Heart left ventricle (tissue), 16 donors: ENCODE measurements around the gene TASL. TPM values are rescaled to one million over a fixed set of nuclear protein-coding genes. Genes with fewer than 3 reads are reported as not detected.
"Not testable (repeated sequence)": the region's sequence is repeated elsewhere in the genome, so short reads cannot be mapped to it uniquely, and the experiment has no call there.

ENCODE experiments used
- ATAC-seq, 4 donors: fragments of 200-7000 bp; cut with Tn5 transposase; one replicate each; pipeline ENCODE4 v1.9.1; 2020 to 2022; ENCODE audit warnings: moderate library complexity in 4 of 4, mild to moderate bottlenecking in 3 of 4, moderate number of reproducible peaks in 1 of 4
- DNase-seq, 5 donors: peaks; one replicate each; pipeline ENCODE4 v3.0.0-alpha.2; 2020
- H3K27ac ChIP-seq, 12 donors: fragments of 200-600 bp; sonication (generic) in 4 of 12; one replicate each; pipeline versions ENCODE4 v1.5.0 to v1.8.0; 2016 to 2022; ENCODE audit warnings: mild to moderate bottlenecking in 2 of 12
- H3K27me3 ChIP-seq, 9 donors: fragments of 200-600 bp; sonication (generic) in 2 of 9; one replicate each; pipeline versions ENCODE4 v1.5.1 to v1.8.0; 2016 to 2022; ENCODE audit warnings: mild to moderate bottlenecking in 3 of 9
- H3K36me3 ChIP-seq, 9 donors: fragments of 200-600 bp; sonication (generic) in 2 of 9; one replicate each; pipeline versions ENCODE4 v1.5.0 to v1.8.0; 2018 to 2022; ENCODE audit warnings: mild to moderate bottlenecking in 2 of 9
- H3K4me1 ChIP-seq, 12 donors: fragments of 200-600 bp; sonication (generic) in 4 of 12; one replicate each; pipeline versions ENCODE4 v1.5.0 to v1.8.0; 2016 to 2022; ENCODE audit warnings: mild to moderate bottlenecking in 3 of 12
- H3K4me3 ChIP-seq, 12 donors: fragments of 200-600 bp; sonication (generic) in 4 of 12; one replicate each; pipeline versions ENCODE4 v1.5.0 to v1.8.0; 2017 to 2022; ENCODE audit warnings: mild to moderate bottlenecking in 9 of 12, moderate library complexity in 4 of 12
- H3K9me3 ChIP-seq, 12 donors: fragments of 200-600 bp; sonication (generic) in 4 of 12; one replicate each; pipeline versions ENCODE4 v1.5.0 to v1.8.0; 2016 to 2022; ENCODE audit warnings: mild to moderate bottlenecking in 1 of 12
- POLR2A ChIP-seq, 2 donors: fragments of 450-650 bp; IDR thresholded peaks; one replicate each; pipeline ENCODE4 v1.6.1; 2017; ENCODE audit warnings: antibody characterized with exemption in 2 of 2, mild to moderate bottlenecking in 2 of 2, moderate library complexity in 2 of 2
- WGBS, 4 donors: extraction: QIAGEN DNeasy Blood & Tissue Kit in 2 of 4; methylation state at CpG; one replicate each; pipeline versions ENCODE4 v1.1.5 to v1.1.7; 2013 to 2018; 5-methylcytosine and 5-hydroxymethylcytosine counted together
- intact Hi-C, 10 donors: fragments of 100-400 bp; cut with DNase I; formaldehyde crosslinking; loops; one replicate each; pipeline versions ENCODE4 v1.11.1 to v1.14.2; 2022
- polyA plus RNA-seq, 2 donors: library from polyadenylated mRNA; stranded (reverse); fragments of 200-250 nt; gene quantifications; one replicate each; pipeline ENCODE4 v1.2.3, GENCODE V29; 2013
- total RNA-seq, 9 donors: library from RNA; depleted of rRNA in 2 of 9; stranded (reverse); fragments of >200 nt in 2 of 9; fragmentation: NEBNext Ultra II Directional in 3 of 9; extraction: Animal tissue kit (Norgen Biotek cat#: 25700) in 3 of 9; gene quantifications; one replicate each; pipeline versions ENCODE4 v1.1.0 to v1.2.4, GENCODE V29; 2016 to 2023
- TF ChIP-seq, protein P1 (sequence below), 12 donors: fragments of 200-600 bp; sonication (generic) in 4 of 12; IDR thresholded peaks; one replicate each; pipeline versions ENCODE4 v1.5.0 to v1.8.0; 2018 to 2022; ENCODE audit warnings: antibody characterized with exemption in 12 of 12, mild to moderate bottlenecking in 5 of 12
- donor health status: ischemic (EF 13 %, LVEDD 7.1; RV severe dilation, severe dysfunction).
- donor health status: healthy with polysubstance abuse.
- donor health status: DM: no; HTN: yes; CAD: no.
- donor health status: DM: no; HTN: no; CAD: no.
- donor health status: ischemic (EF 25% LVEDD 6.9; RV normal size, moderate dysfunction).
- donor health status: ischemic (EF 25% LVEDD 5.7; RV mildly dilated, moderate dysfunction).
- donor health status: healthy.
- donor health status: DM: yes; HTN: yes; CAD: no.
- donor health status: ischemic (EF 35%, LVEDD 5.7; RV mildly dilated, moderate dysfunction).
- donor health status: nonischemic (EF 11% LVEDD 7.7; RV severe dilation, severe dysfunction).
- donor health status: DM: yes; HTN: yes; CAD: no.
- donor health status: PGD.
- donor health status: ischemic (EF 29% LVEDD 5.4; RV normal size, mild dysfunction).
- donor health status: nonischemic (EF 23%, LVEDD 6.1; RV moderate dilation, normal function).

The TASL gene
- total and polyA plus RNA-seq, 11 donors: 0.15 to 5.2 (median 0.33) TPM; not detected in 2

DNA sequence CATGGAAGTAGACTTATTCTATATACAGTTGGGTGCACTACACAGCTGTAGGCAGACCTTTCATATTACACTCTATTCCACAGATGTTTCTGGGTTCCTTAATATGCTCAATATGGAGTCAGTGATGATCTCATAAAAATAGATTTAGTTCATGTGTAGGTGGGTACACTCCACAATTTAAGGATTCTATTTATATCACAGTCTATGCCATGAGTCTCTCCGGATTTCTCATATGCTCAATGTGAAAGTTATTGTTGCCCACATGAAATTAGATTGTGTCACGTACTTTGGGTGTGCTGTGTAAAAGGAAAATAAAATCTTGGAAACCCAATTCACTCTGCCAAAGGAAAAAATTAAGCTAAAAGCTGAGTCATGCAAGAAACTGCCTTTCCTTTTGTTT, 32.5 kb upstream of the TASL start:
- H3K27me3 ChIP-seq: no peaks in the 10 kb centered on the region
- no peak for TF ChIP-seq POLR2A (IDR thresholded peaks at IDR 0.05)
- TF ChIP-seq, protein P1, sequence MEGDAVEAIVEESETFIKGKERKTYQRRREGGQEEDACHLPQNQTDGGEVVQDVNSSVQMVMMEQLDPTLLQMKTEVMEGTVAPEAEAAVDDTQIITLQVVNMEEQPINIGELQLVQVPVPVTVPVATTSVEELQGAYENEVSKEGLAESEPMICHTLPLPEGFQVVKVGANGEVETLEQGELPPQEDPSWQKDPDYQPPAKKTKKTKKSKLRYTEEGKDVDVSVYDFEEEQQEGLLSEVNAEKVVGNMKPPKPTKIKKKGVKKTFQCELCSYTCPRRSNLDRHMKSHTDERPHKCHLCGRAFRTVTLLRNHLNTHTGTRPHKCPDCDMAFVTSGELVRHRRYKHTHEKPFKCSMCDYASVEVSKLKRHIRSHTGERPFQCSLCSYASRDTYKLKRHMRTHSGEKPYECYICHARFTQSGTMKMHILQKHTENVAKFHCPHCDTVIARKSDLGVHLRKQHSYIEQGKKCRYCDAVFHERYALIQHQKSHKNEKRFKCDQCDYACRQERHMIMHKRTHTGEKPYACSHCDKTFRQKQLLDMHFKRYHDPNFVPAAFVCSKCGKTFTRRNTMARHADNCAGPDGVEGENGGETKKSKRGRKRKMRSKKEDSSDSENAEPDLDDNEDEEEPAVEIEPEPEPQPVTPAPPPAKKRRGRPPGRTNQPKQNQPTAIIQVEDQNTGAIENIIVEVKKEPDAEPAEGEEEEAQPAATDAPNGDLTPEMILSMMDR (IDR thresholded peaks at IDR 0.05): no peak
- H3K9me3 ChIP-seq: no peaks in the 10 kb centered on the region
- H3K36me3 ChIP-seq: no peaks in the 10 kb centered on the region
- WGBS, 4 donors: 45 to 76% (median 69%) methylated on average over 2 of the region's 2 CpGs
- no peak overlapping the region for H3K27ac ChIP-seq
- DNase-seq: no peak
- no peak overlapping the region for H3K4me3 ChIP-seq
- intact Hi-C loops: no loop called here
- no peaks in the 10 kb centered on the region for H3K4me1 ChIP-seq
- no peak for ATAC-seq

DNA sequence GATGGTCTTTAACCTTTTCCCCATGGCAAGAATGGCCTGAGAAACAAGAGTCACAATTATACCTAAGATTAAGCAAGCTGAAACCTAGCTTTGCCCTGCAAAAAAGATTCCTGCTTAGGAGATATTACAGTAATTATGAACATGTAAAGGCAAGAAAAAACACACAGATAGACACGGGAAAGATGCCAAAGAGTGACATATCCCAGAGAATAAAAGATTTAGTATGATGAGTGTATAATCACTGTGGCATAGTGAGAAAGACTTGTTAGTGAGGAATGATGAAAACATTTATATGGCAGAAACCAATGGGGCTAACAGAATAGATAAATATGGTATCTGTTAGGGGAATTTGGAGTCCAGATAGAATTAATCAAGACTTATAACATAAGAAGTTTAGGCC, 29.6 kb upstream of the TASL start:
- H3K36me3 ChIP-seq: no peaks in the 10 kb centered on the region
- no peak overlapping the region for H3K4me3 ChIP-seq
- H3K4me1 ChIP-seq: no peaks in the 10 kb centered on the region
- H3K27me3 ChIP-seq: no peaks in the 10 kb centered on the region
- TF ChIP-seq POLR2A (IDR thresholded peaks at IDR 0.05): no peak
- TF ChIP-seq, protein P1 (IDR thresholded peaks at IDR 0.05): no peak
- WGBS, 4 donors: 36 to 55% (median 44%) methylated on average over 1 of the region's 1 CpG
- H3K27ac ChIP-seq: no peak overlapping the region
- ATAC-seq (no peak), DNase-seq (no peak)
- H3K9me3 ChIP-seq: no peaks in the 10 kb centered on the region
- intact Hi-C loops: no loop called here

DNA sequence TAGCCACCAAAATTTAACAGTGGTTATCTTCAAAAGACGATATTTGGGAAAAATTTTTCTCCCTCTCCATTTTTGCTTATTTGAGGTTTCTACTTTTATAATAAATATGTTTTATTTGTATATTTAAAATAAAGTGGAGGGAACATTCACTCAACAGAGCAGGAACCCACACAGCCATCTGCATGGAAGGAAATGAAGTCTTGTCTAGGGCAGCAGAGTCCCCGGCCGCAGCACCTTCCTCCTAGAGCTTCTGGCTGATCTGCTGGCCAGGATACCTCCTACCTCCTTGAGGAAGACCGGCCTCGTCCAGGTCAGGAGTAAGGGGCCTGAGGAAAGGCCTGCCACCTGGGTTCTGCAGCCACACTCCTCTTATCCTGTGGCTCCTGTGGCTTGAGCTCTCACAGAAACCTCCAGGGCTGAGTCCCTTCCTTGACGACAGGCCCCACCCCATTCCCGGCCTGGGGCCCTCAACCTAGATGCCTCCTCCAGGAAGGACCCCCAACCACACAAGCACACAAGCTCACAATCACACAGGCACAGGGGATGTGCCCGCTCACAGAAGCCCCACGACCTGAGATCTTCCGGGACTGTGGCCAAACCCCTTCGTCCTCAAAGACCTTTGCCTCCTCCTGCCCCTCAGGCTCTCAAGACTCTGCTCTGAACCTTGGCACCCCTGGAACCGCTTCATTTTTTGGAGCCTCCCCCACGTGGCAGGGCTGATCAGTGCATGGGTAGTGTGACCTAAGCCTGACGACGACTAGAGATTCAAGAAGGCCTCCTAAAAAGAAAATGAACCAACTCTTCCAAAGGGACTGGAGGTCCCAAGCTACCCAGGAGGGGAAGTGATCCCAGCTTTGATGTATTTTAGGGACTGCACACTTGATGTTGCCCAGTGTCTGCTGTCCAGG, 23.0 kb upstream of the TASL start:
- H3K9me3 ChIP-seq, ATAC-seq, intact Hi-C loops, H3K4me3 ChIP-seq, H3K27ac ChIP-seq, DNase-seq, H3K4me1 ChIP-seq, H3K27me3 ChIP-seq, H3K36me3 ChIP-seq: not testable (repeated sequence)
- WGBS, 4 donors: 61 to 83% (median 73%) methylated on average over 5 to 9 of the region's 15 CpGs

DNA sequence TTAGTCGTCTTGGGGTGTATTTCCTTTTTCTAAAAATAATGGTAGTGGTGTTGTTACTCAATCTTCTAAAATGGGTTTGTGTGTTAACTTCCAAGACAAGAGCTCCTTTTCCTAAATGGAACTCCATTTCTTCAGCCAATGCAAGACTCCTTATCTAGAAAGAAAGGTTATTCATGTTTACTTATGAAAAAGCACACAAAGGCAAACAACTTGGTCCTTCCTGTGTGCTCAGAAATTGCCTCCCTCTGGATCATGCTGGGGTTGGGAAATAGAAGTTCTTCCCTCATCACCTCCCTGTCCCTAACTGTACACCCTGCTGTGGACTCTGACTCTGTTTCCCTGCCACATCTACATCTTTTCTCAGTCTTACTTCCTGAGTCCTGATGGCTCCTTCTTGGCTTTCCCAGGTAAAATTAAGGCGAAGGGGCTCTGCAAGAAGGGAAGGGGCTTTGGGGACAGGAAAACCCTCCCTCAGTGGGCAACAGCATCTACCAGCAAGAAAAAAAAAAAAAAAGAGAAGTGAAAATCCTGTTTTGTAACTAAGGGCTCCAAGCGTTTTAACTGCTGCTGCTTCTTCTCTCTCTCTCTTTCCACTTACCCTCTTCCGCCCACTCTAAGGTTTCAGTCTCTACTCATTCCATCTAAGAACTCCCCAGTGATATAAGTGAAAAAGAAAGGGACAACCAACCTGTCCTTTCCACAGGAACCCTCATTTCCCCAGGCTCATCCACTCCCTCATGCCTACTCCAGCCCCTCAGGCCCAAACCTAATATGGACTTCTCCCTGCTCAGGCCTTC, 19.8 kb upstream of the TASL start:
- H3K4me3 ChIP-seq: no peak overlapping the region
- H3K27ac ChIP-seq: peak overlapping the region in 1 of 12 donors; percentile 64
- DNase-seq (no peak), ATAC-seq (peak in 2 of 4 donors; percentile 27 to 29)
- intact Hi-C loops: no loop called here
- no peaks in the 10 kb centered on the region for H3K27me3 ChIP-seq
- H3K36me3 ChIP-seq: no peaks in the 10 kb centered on the region
- H3K4me1 ChIP-seq: peaks cover 0 to 15% (median 0%) of the 10 kb centered on the region in 12 donors
- WGBS, 4 donors: 57 to 78% (median 68%) methylated on average over 4 of the region's 4 CpGs
- TF ChIP-seq, protein P1 (IDR thresholded peaks at IDR 0.05): no peak
- no peak for TF ChIP-seq POLR2A (IDR thresholded peaks at IDR 0.05)
- H3K9me3 ChIP-seq: no peaks in the 10 kb centered on the region
